ENCODE data around the gene TC2N. TPM values are rescaled to one million over a fixed set of nuclear protein-coding genes. Genes with fewer than 3 reads are reported as not detected.

Gene TC2N
- polyA plus RNA-seq, 1 donor from 2014 or later = 2.1 TPM

DNA sequence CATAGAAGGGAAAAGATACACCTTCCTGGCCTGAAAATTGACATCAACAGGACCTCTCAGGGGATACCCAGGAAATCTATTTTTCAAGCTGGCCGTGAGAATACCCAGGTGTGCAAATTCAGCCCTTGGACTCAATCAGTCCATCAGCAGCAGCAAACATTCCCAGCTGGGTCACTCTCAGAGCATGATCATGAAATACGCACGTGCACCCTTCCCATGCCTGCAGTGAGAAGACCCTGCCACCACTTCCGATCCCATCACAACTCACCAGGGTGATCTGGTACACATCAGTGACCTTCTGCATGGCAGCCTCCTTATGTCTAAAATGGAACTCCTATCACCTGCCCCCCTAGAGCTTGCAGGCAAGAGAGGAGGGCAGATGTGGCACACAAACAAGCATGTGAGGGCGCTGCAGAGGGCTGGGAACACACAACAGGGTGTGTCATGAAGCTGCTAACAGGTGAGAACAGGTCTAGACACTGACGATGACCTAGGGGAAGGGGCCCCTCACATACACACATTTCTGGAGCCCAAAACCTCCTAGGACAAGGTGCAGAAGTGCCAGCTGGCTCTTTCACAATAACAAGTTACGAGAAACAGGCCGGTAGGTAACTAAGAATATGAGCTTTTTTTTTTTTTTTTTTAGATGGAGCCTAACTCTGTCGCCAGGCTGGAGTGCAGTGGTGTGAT lies 37.8 kb upstream of the TC2N start:
- no peaks in the 10 kb centered on the region for H3K9me3 ChIP-seq (ENCODE audit: low read length)
- no peaks in the 10 kb centered on the region for H3K36me3 ChIP-seq (ENCODE audit: insufficient read depth, low read length)
- no peaks in the 10 kb centered on the region for H3F3A ChIP-seq (ENCODE audit: insufficient read depth, low read length, poor library complexity, severe bottlenecking)
- H3K4me3 ChIP-seq (ENCODE audit: low read length) = no peak overlapping the region
- no peaks in the 10 kb centered on the region for H3K27me3 ChIP-seq (ENCODE audit: insufficient read depth, low read depth, low read length)
- TF ChIP-seq POLR2AphosphoS5 (IDR thresholded peaks at IDR 0.05) = no peak
- TF ChIP-seq SMC3 (conservative IDR thresholded peaks at IDR 0.05; ENCODE audit: poor library complexity) = no peak
- TF ChIP-seq REST (IDR thresholded peaks at IDR 0.05; ENCODE audit: borderline replicate concordance) = no peak
- TF ChIP-seq, protein P1, sequence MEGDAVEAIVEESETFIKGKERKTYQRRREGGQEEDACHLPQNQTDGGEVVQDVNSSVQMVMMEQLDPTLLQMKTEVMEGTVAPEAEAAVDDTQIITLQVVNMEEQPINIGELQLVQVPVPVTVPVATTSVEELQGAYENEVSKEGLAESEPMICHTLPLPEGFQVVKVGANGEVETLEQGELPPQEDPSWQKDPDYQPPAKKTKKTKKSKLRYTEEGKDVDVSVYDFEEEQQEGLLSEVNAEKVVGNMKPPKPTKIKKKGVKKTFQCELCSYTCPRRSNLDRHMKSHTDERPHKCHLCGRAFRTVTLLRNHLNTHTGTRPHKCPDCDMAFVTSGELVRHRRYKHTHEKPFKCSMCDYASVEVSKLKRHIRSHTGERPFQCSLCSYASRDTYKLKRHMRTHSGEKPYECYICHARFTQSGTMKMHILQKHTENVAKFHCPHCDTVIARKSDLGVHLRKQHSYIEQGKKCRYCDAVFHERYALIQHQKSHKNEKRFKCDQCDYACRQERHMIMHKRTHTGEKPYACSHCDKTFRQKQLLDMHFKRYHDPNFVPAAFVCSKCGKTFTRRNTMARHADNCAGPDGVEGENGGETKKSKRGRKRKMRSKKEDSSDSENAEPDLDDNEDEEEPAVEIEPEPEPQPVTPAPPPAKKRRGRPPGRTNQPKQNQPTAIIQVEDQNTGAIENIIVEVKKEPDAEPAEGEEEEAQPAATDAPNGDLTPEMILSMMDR (IDR thresholded peaks at IDR 0.05; ENCODE audit: poor library complexity, severe bottlenecking) = no peak
- no peak for TF ChIP-seq RAD21 (conservative IDR thresholded peaks at IDR 0.05)
- no peaks in the 10 kb centered on the region for H3K79me2 ChIP-seq (replicated peaks; ENCODE audit: insufficient read depth, low read length)
- H4K20me1 ChIP-seq (ENCODE audit: insufficient read depth) = no peaks in the 10 kb centered on the region
- no peak overlapping the region for H3K27ac ChIP-seq (ENCODE audit: low read length)
- H3K4me2 ChIP-seq (ENCODE audit: low read length) = no peak overlapping the region
- no peak overlapping the region for H2AFZ ChIP-seq (ENCODE audit: low read depth, low read length)
- no peak overlapping the region for H3K9ac ChIP-seq (ENCODE audit: low read length)
- no peaks in the 10 kb centered on the region for H3K9me2 ChIP-seq (ENCODE audit: insufficient read depth, low read length)

DNA sequence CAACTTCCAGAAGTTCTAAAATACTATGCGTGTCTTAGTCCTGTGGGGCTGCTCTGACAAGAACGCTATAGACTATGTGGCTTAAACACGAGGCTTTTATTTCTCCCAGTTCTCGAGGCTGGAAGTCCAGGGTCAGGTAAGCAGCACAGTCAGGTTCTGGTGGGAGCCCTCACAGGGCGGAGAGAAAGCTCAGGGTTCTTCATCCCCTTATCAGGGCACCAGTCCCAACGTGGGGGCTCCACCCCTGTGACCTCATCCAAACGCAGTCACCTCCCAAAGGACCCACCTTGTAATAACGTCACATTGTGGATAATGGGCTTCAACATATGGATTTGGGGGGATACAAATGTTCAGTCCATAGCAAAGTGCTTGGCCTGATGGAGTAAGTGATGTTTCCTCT lies 37.1 kb upstream of the TC2N start:
- Histone ChIP-seq H3K9ac (ENCODE audit: low read length) (no peak overlapping the region), H4K20me1 (ENCODE audit: insufficient read depth) (no peaks in the 10 kb centered on the region)
- TF ChIP-seq MXI1 (conservative IDR thresholded peaks at IDR 0.05; ENCODE audit: poor library complexity, severe bottlenecking) (no peak), POLR2AphosphoS5 (IDR thresholded peaks at IDR 0.05) (no peak), EP300 (conservative IDR thresholded peaks at IDR 0.05; ENCODE audit: poor library complexity, severe bottlenecking) (no peak), SMC3 (conservative IDR thresholded peaks at IDR 0.05; ENCODE audit: poor library complexity) (no peak)
- TF ChIP-seq, protein P1 (IDR thresholded peaks at IDR 0.05; ENCODE audit: poor library complexity, severe bottlenecking) = no peak

More for the DNA sequence above, 37.1 kb upstream of the TC2N start:
- Histone ChIP-seq H3K79me2 (replicated peaks; ENCODE audit: insufficient read depth, low read length) (no peaks in the 10 kb centered on the region), H3K4me3 (ENCODE audit: low read length) (no peak overlapping the region), H3K27me3 (ENCODE audit: insufficient read depth, low read depth, low read length) (no peaks in the 10 kb centered on the region), H3F3A (ENCODE audit: insufficient read depth, low read length, poor library complexity, severe bottlenecking) (no peaks in the 10 kb centered on the region), H3K9me2 (ENCODE audit: insufficient read depth, low read length) (no peaks in the 10 kb centered on the region), H3K36me3 (ENCODE audit: insufficient read depth, low read length) (no peaks in the 10 kb centered on the region), H3K27ac (ENCODE audit: low read length) (no peak overlapping the region), H2AFZ (ENCODE audit: low read depth, low read length) (no peak overlapping the region), H3K9me3 (ENCODE audit: low read length) (no peaks in the 10 kb centered on the region), H3K4me2 (ENCODE audit: low read length) (no peak overlapping the region)

Measured in neural cell (in vitro differentiated cells).